Forelimb muscle (tissue), 1 donor: Measurements from ENCODE around the gene FSTL4. TPM values are rescaled to one million over a fixed set of nuclear protein-coding genes. Genes with fewer than 3 reads are reported as not detected.

Source experiments
- DNase-seq: peaks from one replicate; pipeline ENCODE4 v3.0.0-alpha.2; 2013; ENCODE audit warnings: low read depth
- polyA plus RNA-seq: library from polyadenylated mRNA; unstranded; fragments of 120-200 nt; gene quantifications from one replicate; pipeline ENCODE4 v1.2.1, GENCODE V29; 2013; ENCODE audit not compliant: insufficient read length

The FSTL4 gene
- polyA plus RNA-seq, 1 donor = 3.6 TPM

- no peak for DNase-seq
These were observed 366.9 kb downstream of the FSTL4 start for GRCh38 chr5:133245191-133246052.

GRCh38 chr5:133244242-133244641 is 368.1 kb downstream of the FSTL4 start:
- no peak for DNase-seq

- no peak for DNase-seq
These were observed 369.1 kb downstream of the FSTL4 start for GRCh38 chr5:133243196-133243595.

- DNase-seq = no peak
These were observed 370.0 kb downstream of the FSTL4 start for GRCh38 chr5:133242221-133242835.

- DNase-seq = no peak
These were observed 370.9 kb downstream of the FSTL4 start for GRCh38 chr5:133241179-133242092.

GRCh38 chr5:133240425-133241091 is 371.8 kb downstream of the FSTL4 start:
- DNase-seq = no peak

GRCh38 chr5:133238426-133239205 is 373.7 kb downstream of the FSTL4 start:
- no peak for DNase-seq

- no peak for DNase-seq
These were observed 375.4 kb downstream of the FSTL4 start for GRCh38 chr5:133236976-133237375.

GRCh38 chr5:133236541-133236951 is 375.8 kb downstream of the FSTL4 start:
- no peak for DNase-seq

- no peak for DNase-seq
These were observed 376.5 kb downstream of the FSTL4 start for GRCh38 chr5:133235696-133236426.

GRCh38 chr5:133234911-133235310 is 377.4 kb downstream of the FSTL4 start:
- DNase-seq = no peak

- DNase-seq = no peak
These were observed 378.1 kb downstream of the FSTL4 start for GRCh38 chr5:133234273-133234672.

GRCh38 chr5:133233616-133234015 is 378.7 kb downstream of the FSTL4 start:
- DNase-seq = no peak

GRCh38 chr5:133232911-133233310 is 379.4 kb downstream of the FSTL4 start:
- DNase-seq = no peak

- no peak for DNase-seq
These were observed 379.9 kb downstream of the FSTL4 start for GRCh38 chr5:133232435-133232834.

GRCh38 chr5:133232011-133232410 is 380.3 kb downstream of the FSTL4 start:
- no peak for DNase-seq

- DNase-seq = no peak
These were observed 381.3 kb downstream of the FSTL4 start for GRCh38 chr5:133230823-133231578.

- DNase-seq = no peak
These were observed 382.2 kb downstream of the FSTL4 start for GRCh38 chr5:133229931-133230664.

- DNase-seq = no peak
These were observed 384.0 kb downstream of the FSTL4 start for GRCh38 chr5:133228316-133228715.
